WTC11 (cell line): ENCODE results near the gene SURF1. TPM values are rescaled to one million over a fixed set of nuclear protein-coding genes. Genes with fewer than 3 reads are reported as not detected.

Source experiments
- ATAC-seq: fragments of 200-7000 bp; cut with Tn5 transposase; 2 replicates; pipeline ENCODE4 v1.10.0; 2021; ENCODE audit warnings: mild to moderate bottlenecking, moderate library complexity
- CTCF ChIA-PET: fragments of 300-600 bp; sonication (Branson Sonifier 250); formaldehyde crosslinking; loops from one replicate; lab custom pipeline; 2021; ENCODE audit warnings: antibody characterized with exemption; lab: Charles Lee
- POLR2A ChIA-PET: fragments of 350-600 bp; sonication (Branson Sonifier 250); formaldehyde crosslinking; loops from one replicate; lab custom pipeline; 2021; ENCODE audit warnings: antibody characterized with exemption; lab: Charles Lee
- DNase-seq: peaks from one replicate; pipeline ENCODE4 v3.0.0; 2021; ENCODE audit warnings: low spot score
- H3K27ac Mint-ChIP-seq: 2 replicates; pipeline ENCODE4 v1.8.0; 2021; ENCODE audit warnings: mixed read lengths
- H3K27me3 Mint-ChIP-seq: 2 replicates; pipeline ENCODE4 v1.8.0; 2021; ENCODE audit warnings: low read depth, mild to moderate bottlenecking, moderate library complexity, mixed read lengths
- H3K36me3 Mint-ChIP-seq: 2 replicates; pipeline ENCODE4 v1.8.0; 2021; ENCODE audit warnings: mixed read lengths
- H3K4me1 Mint-ChIP-seq: 2 replicates; pipeline ENCODE4 v1.8.0; 2022; ENCODE audit warnings: mixed read lengths
- H3K4me3 Mint-ChIP-seq: 2 replicates; pipeline ENCODE4 v1.8.0; 2021; ENCODE audit warnings: mild to moderate bottlenecking, moderate library complexity, mixed read lengths
- H3K9me3 Mint-ChIP-seq: 2 replicates; pipeline ENCODE4 v1.8.0; 2021; ENCODE audit warnings: mixed read lengths
- ARID4B ChIP-seq: sonication (generic); formaldehyde crosslinking; IDR thresholded peaks from 2 replicates; pipeline ENCODE4 v1.8.0; 2023; ENCODE audit warnings: missing genetic modification reagents, mild to moderate bottlenecking, borderline replicate concordance
- JUN ChIP-seq: sonication (generic); formaldehyde crosslinking; IDR thresholded peaks from 2 replicates; pipeline ENCODE4 v1.8.0; 2023; ENCODE audit warnings: mild to moderate bottlenecking, missing genetic modification reagents
- MXD4 ChIP-seq: fragments of 250-450 bp; sonication (Bioruptor Pico); IDR thresholded peaks from 2 replicates; pipeline ENCODE4 v1.8.0; 2021; ENCODE audit warnings: mild to moderate bottlenecking, moderate library complexity, borderline replicate concordance
- MYBL2 ChIP-seq: sonication (generic); formaldehyde crosslinking; IDR thresholded peaks from 2 replicates; pipeline ENCODE4 v1.8.1; 2023; ENCODE audit warnings: mild to moderate bottlenecking, moderate library complexity, missing genetic modification reagents
- NR2C2 ChIP-seq: sonication (generic); formaldehyde crosslinking; IDR thresholded peaks from 2 replicates; pipeline ENCODE4 v1.8.0; 2022; ENCODE audit warnings: mild to moderate bottlenecking, missing genetic modification reagents
- OVOL2 ChIP-seq: fragments of 250-450 bp; sonication (Bioruptor Pico); IDR thresholded peaks from 2 replicates; pipeline ENCODE4 v1.9.0; 2021; ENCODE audit warnings: mild to moderate bottlenecking, borderline replicate concordance
- TP53 ChIP-seq: sonication (generic); formaldehyde crosslinking; IDR thresholded peaks from 2 replicates; pipeline ENCODE4 v1.8.1; 2023; ENCODE audit warnings: mild to moderate bottlenecking, missing genetic modification reagents
- total RNA-seq: library from RNA; stranded (reverse); gene quantifications from 3 replicates; pipeline ENCODE4 v1.2.3, GENCODE V29; 2021
- TF ChIP-seq, protein P1 (sequence below): sonication (generic); formaldehyde crosslinking; IDR thresholded peaks from 2 replicates; pipeline ENCODE4 v1.8.1; 2023; ENCODE audit warnings: mild to moderate bottlenecking, missing genetic modification reagents, borderline replicate concordance
- TF ChIP-seq, protein P2 (sequence below): sonication (generic); formaldehyde crosslinking; IDR thresholded peaks from 2 replicates; pipeline ENCODE4 v1.8.1; 2023; ENCODE audit warnings: mild to moderate bottlenecking, missing genetic modification reagents, moderate library complexity
- TF ChIP-seq, protein P3 (sequence below): sonication (generic); formaldehyde crosslinking; IDR thresholded peaks from 2 replicates; pipeline ENCODE4 v1.8.1; 2022; ENCODE audit warnings: missing genetic modification reagents, borderline replicate concordance
- TF ChIP-seq, protein P4 (sequence below): fragments of 250-450 bp; sonication (Bioruptor Pico); IDR thresholded peaks from 2 replicates; pipeline ENCODE4 v1.9.0; 2021; ENCODE audit warnings: mild to moderate bottlenecking, borderline replicate concordance
- TF ChIP-seq, protein P5 (sequence below): fragments of 250-450 bp; sonication (Bioruptor Pico); IDR thresholded peaks from 2 replicates; pipeline ENCODE4 v1.9.0; 2021; ENCODE audit warnings: mild to moderate bottlenecking
- TF ChIP-seq, protein P6 (sequence below): sonication (generic); formaldehyde crosslinking; IDR thresholded peaks from 2 replicates; pipeline ENCODE4 v1.8.0; 2023; ENCODE audit warnings: mild to moderate bottlenecking, missing genetic modification reagents

The SURF1 gene
- total RNA-seq, 1 experiment from 2014 or later, result 33.3 TPM

GRCh38 chr9:133387680-133388079 is 31.4 kb upstream of the SURF1 start (continued):
- no peak for TF ChIP-seq MXD4 (CRISPR knock-in tag)
- TF ChIP-seq, protein P1, sequence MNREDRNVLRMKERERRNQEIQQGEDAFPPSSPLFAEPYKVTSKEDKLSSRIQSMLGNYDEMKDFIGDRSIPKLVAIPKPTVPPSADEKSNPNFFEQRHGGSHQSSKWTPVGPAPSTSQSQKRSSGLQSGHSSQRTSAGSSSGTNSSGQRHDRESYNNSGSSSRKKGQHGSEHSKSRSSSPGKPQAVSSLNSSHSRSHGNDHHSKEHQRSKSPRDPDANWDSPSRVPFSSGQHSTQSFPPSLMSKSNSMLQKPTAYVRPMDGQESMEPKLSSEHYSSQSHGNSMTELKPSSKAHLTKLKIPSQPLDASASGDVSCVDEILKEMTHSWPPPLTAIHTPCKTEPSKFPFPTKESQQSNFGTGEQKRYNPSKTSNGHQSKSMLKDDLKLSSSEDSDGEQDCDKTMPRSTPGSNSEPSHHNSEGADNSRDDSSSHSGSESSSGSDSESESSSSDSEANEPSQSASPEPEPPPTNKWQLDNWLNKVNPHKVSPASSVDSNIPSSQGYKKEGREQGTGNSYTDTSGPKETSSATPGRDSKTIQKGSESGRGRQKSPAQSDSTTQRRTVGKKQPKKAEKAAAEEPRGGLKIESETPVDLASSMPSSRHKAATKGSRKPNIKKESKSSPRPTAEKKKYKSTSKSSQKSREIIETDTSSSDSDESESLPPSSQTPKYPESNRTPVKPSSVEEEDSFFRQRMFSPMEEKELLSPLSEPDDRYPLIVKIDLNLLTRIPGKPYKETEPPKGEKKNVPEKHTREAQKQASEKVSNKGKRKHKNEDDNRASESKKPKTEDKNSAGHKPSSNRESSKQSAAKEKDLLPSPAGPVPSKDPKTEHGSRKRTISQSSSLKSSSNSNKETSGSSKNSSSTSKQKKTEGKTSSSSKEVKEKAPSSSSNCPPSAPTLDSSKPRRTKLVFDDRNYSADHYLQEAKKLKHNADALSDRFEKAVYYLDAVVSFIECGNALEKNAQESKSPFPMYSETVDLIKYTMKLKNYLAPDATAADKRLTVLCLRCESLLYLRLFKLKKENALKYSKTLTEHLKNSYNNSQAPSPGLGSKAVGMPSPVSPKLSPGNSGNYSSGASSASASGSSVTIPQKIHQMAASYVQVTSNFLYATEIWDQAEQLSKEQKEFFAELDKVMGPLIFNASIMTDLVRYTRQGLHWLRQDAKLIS (CRISPR knock-in tag), result no peak
- no peak for TF ChIP-seq MYBL2 (CRISPR knock-in tag)
- TF ChIP-seq, protein P2, sequence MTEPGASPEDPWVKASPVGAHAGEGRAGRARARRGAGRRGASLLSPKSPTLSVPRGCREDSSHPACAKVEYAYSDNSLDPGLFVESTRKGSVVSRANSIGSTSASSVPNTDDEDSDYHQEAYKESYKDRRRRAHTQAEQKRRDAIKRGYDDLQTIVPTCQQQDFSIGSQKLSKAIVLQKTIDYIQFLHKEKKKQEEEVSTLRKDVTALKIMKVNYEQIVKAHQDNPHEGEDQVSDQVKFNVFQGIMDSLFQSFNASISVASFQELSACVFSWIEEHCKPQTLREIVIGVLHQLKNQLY, result no peak
- no peak for TF ChIP-seq ARID4B (CRISPR knock-in tag)
- TF ChIP-seq, protein P3, sequence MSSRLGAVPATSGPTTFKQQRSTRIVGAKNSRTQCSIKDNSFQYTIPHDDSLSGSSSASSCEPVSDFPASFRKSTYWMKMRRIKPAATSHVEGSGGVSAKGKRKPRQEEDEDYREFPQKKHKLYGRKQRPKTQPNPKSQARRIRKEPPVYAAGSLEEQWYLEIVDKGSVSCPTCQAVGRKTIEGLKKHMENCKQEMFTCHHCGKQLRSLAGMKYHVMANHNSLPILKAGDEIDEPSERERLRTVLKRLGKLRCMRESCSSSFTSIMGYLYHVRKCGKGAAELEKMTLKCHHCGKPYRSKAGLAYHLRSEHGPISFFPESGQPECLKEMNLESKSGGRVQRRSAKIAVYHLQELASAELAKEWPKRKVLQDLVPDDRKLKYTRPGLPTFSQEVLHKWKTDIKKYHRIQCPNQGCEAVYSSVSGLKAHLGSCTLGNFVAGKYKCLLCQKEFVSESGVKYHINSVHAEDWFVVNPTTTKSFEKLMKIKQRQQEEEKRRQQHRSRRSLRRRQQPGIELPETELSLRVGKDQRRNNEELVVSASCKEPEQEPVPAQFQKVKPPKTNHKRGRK (CRISPR knock-in tag), result no peak

DNA sequence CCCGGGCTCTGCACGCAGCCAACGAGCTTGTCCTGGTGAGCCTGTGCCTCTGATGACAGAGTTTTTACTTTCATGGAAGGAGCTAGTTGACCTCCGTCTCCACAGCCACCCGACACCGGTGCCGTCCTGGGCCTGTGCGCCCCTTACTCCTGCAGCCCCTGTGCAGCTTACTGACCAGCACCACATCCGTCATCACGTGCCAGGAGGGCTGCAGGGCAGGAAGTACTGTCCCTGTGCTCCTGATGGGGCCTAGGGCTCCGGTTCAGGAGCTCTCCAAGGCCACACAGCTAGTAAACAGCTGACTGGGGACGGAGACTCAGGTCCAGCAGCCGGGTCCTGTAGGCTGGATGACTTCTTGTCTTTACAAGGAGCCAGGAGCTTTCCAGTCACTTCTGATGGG is 30.1 kb upstream of the SURF1 start:
- Mint-ChIP-seq H3K27me3 (peaks cover 13% of the 10 kb centered on the region), H3K36me3 (peaks cover 5% of the 10 kb centered on the region), H3K4me1 (no peaks in the 10 kb centered on the region), H3K27ac (no peak overlapping the region), H3K9me3 (peaks cover 12% of the 10 kb centered on the region), H3K4me3 (no peak overlapping the region)
- ATAC-seq (no peak), DNase-seq (no peak)
- TF ChIP-seq, protein P4, sequence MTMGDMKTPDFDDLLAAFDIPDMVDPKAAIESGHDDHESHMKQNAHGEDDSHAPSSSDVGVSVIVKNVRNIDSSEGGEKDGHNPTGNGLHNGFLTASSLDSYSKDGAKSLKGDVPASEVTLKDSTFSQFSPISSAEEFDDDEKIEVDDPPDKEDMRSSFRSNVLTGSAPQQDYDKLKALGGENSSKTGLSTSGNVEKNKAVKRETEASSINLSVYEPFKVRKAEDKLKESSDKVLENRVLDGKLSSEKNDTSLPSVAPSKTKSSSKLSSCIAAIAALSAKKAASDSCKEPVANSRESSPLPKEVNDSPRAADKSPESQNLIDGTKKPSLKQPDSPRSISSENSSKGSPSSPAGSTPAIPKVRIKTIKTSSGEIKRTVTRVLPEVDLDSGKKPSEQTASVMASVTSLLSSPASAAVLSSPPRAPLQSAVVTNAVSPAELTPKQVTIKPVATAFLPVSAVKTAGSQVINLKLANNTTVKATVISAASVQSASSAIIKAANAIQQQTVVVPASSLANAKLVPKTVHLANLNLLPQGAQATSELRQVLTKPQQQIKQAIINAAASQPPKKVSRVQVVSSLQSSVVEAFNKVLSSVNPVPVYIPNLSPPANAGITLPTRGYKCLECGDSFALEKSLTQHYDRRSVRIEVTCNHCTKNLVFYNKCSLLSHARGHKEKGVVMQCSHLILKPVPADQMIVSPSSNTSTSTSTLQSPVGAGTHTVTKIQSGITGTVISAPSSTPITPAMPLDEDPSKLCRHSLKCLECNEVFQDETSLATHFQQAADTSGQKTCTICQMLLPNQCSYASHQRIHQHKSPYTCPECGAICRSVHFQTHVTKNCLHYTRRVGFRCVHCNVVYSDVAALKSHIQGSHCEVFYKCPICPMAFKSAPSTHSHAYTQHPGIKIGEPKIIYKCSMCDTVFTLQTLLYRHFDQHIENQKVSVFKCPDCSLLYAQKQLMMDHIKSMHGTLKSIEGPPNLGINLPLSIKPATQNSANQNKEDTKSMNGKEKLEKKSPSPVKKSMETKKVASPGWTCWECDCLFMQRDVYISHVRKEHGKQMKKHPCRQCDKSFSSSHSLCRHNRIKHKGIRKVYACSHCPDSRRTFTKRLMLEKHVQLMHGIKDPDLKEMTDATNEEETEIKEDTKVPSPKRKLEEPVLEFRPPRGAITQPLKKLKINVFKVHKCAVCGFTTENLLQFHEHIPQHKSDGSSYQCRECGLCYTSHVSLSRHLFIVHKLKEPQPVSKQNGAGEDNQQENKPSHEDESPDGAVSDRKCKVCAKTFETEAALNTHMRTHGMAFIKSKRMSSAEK, result no peak
- TF ChIP-seq JUN (CRISPR knock-in tag), result no peak
- no peak for TF ChIP-seq NR2C2 (CRISPR knock-in tag)
- TF ChIP-seq TP53 (CRISPR knock-in tag), result no peak
- TF ChIP-seq, protein P5, sequence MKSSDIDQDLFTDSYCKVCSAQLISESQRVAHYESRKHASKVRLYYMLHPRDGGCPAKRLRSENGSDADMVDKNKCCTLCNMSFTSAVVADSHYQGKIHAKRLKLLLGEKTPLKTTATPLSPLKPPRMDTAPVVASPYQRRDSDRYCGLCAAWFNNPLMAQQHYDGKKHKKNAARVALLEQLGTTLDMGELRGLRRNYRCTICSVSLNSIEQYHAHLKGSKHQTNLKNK (CRISPR knock-in tag), result no peak
- TF ChIP-seq OVOL2 (CRISPR knock-in tag), result no peak
- TF ChIP-seq, protein P6, sequence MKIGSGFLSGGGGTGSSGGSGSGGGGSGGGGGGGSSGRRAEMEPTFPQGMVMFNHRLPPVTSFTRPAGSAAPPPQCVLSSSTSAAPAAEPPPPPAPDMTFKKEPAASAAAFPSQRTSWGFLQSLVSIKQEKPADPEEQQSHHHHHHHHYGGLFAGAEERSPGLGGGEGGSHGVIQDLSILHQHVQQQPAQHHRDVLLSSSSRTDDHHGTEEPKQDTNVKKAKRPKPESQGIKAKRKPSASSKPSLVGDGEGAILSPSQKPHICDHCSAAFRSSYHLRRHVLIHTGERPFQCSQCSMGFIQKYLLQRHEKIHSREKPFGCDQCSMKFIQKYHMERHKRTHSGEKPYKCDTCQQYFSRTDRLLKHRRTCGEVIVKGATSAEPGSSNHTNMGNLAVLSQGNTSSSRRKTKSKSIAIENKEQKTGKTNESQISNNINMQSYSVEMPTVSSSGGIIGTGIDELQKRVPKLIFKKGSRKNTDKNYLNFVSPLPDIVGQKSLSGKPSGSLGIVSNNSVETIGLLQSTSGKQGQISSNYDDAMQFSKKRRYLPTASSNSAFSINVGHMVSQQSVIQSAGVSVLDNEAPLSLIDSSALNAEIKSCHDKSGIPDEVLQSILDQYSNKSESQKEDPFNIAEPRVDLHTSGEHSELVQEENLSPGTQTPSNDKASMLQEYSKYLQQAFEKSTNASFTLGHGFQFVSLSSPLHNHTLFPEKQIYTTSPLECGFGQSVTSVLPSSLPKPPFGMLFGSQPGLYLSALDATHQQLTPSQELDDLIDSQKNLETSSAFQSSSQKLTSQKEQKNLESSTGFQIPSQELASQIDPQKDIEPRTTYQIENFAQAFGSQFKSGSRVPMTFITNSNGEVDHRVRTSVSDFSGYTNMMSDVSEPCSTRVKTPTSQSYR (CRISPR knock-in tag), result no peak
- ChIA-PET POLR2A (no interaction called here), CTCF (interaction anchor here (0.9 to 2.4 kb wide), 7 partner anchors 9 to 123 kb away, joined by 3 to 13 read pairs (median 3); no protein-coding TSS in a partner anchor)
